Fibroblast of lung (primary cell): ENCODE results near the gene SMIM13.

ENCODE experiments used
- EZH2 ChIP-seq: IDR thresholded peaks from 2 replicates; pipeline ENCODE4 v1.5.1; 2012; ENCODE audit warnings: low read length, control low read depth, mild to moderate bottlenecking; ENCODE audit errors: missing control alignments
- TF ChIP-seq, protein P1 (sequence below), 2 donors: IDR thresholded peaks in 1 of 2; conservative IDR thresholded peaks in 1 of 2; 1 replicate in 1 of 2; 2 replicates in 1 of 2; pipeline ENCODE4 v1.5.1; 2011 to 2012; ENCODE audit warnings: low read length in 2 of 2, control low read depth in 1 of 2, inconsistent platforms in 1 of 2, low read depth in 1 of 2, mild to moderate bottlenecking in 1 of 2

DNA sequence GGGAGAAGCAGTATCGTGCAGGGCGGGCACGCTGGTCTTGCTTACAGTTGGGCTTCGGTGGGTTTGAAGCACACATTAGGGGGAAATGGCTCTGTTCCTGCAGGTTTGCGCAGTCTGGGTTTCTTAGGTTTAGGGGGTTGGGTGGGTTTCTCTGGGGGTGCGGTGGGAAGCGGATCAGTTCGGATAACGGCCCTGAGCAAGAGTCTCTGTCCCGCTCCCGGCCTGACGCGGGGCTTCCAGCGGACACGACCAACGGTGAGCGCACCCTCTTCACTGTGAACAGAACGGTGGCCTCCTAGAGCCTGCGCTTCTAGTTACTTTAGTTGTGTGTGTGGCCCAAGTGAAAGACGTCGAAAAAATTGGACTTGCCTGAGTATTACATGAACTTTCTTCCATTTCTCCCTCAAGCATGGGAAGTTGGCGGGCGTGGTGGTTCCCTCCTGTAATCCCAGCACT, 48.9 kb upstream of the SMIM13 start:
- TF ChIP-seq, protein P1, sequence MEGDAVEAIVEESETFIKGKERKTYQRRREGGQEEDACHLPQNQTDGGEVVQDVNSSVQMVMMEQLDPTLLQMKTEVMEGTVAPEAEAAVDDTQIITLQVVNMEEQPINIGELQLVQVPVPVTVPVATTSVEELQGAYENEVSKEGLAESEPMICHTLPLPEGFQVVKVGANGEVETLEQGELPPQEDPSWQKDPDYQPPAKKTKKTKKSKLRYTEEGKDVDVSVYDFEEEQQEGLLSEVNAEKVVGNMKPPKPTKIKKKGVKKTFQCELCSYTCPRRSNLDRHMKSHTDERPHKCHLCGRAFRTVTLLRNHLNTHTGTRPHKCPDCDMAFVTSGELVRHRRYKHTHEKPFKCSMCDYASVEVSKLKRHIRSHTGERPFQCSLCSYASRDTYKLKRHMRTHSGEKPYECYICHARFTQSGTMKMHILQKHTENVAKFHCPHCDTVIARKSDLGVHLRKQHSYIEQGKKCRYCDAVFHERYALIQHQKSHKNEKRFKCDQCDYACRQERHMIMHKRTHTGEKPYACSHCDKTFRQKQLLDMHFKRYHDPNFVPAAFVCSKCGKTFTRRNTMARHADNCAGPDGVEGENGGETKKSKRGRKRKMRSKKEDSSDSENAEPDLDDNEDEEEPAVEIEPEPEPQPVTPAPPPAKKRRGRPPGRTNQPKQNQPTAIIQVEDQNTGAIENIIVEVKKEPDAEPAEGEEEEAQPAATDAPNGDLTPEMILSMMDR (conservative IDR thresholded peaks at IDR 0.05 in 1 of 2, IDR thresholded peaks at IDR 0.05 in 1 of 2; ENCODE audit: low read depth in 1 of 2, low read length in 2 of 2) = no peak
- TF ChIP-seq EZH2 = no peak
